Stomach (tissue), 9 donors: ENCODE data around the gene NTRK2. TPM values are rescaled to one million over a fixed set of nuclear protein-coding genes. Genes with fewer than 3 reads are reported as not detected.

Experiments
- DNase-seq, 2 donors: peaks; one replicate each; pipeline versions ENCODE4 v3.0.0 to v3.0.0-alpha.2; 2013 to 2019
- H3K27ac ChIP-seq, 5 donors: fragments of 200-600 bp in 4 of 5; sonication (generic) in 4 of 5; one replicate each; pipeline ENCODE4 v1.5.1; 2013 to 2019; ENCODE audit warnings: mild to moderate bottlenecking in 1 of 5, moderate library complexity in 1 of 5
- H3K27me3 ChIP-seq, 3 donors: fragments of 200-600 bp; sonication (generic); one replicate each; pipeline ENCODE4 v1.5.1; 2017 to 2019; ENCODE audit warnings: mixed run types in 1 of 3
- H3K36me3 ChIP-seq, 4 donors: fragments of 200-600 bp; sonication (generic); 1 replicate in 3 of 4; 2 replicates in 1 of 4; pipeline ENCODE4 v1.5.1; 2016 to 2019
- H3K4me1 ChIP-seq, 4 donors: fragments of 200-600 bp; sonication (generic); one replicate each; pipeline ENCODE4 v1.5.1; 2016 to 2019
- H3K4me3 ChIP-seq, 4 donors: fragments of 200-600 bp; sonication (generic) in 3 of 4; one replicate each; pipeline ENCODE4 v1.5.1; 2016 to 2019; ENCODE audit warnings: mild to moderate bottlenecking in 1 of 4
- H3K9me3 ChIP-seq, 4 donors: fragments of 200-600 bp; sonication (generic); one replicate each; pipeline ENCODE4 v1.5.1; 2016 to 2019
- EP300 ChIP-seq: sonication (generic); formaldehyde crosslinking; IDR thresholded peaks from one replicate; pipeline ENCODE4 v1.6.1; 2017; ENCODE audit warnings: antibody characterized with exemption
- POLR2A ChIP-seq, 4 donors: fragments of 450-650 bp; IDR thresholded peaks; one replicate each; pipeline ENCODE4 v1.6.1; 2016; ENCODE audit warnings: antibody characterized with exemption in 4 of 4, control low read depth in 2 of 4, mild to moderate bottlenecking in 1 of 4, moderate library complexity in 1 of 4
- POLR2AphosphoS5 ChIP-seq, 3 donors: sonication (generic); formaldehyde crosslinking; IDR thresholded peaks; one replicate each; pipeline ENCODE4 v1.6.1; 2016; ENCODE audit warnings: antibody characterized with exemption in 3 of 3
- WGBS, 5 donors: extraction: QIAGEN DNeasy Blood & Tissue Kit in 3 of 5; methylation state at CpG; one replicate each; pipeline versions ENCODE4 v1.1.5 to v1.1.7; 2013 to 2018; 5-methylcytosine and 5-hydroxymethylcytosine counted together
- intact Hi-C: fragments of 100-400 bp; cut with DNase I; formaldehyde crosslinking; loops from one replicate; pipeline ENCODE4 v1.15.1; 2023; ENCODE audit warnings: low total_unique reads
- polyA plus RNA-seq, 3 donors: library from polyadenylated mRNA; stranded (reverse); fragments of 200-250 nt; gene quantifications; one replicate each; pipeline ENCODE4 v1.2.3, GENCODE V29; 2013
- total RNA-seq, 5 donors: library from RNA; depleted of rRNA; stranded (reverse); fragments of >200 nt; gene quantifications; one replicate each; pipeline versions ENCODE4 v1.1.0 to v1.2.3, GENCODE V29; 2014 to 2016
- TF ChIP-seq, protein P1 (sequence below), 7 experiments: fragments of 450-650 bp in 4 of 7; fragments of 200-600 bp in 3 of 7; sonication (generic) in 3 of 7; IDR thresholded peaks; one replicate each; pipeline ENCODE4 v1.5.1; 2016 to 2019; ENCODE audit warnings: antibody characterized with exemption in 7 of 7, control low read depth in 2 of 7, mild to moderate bottlenecking in 1 of 7
- donor health status: healthy with polysubstance abuse.
- donor health status: Bipolar disorder and iron deficiency.
- donor health status: healthy.

The NTRK2 gene
- total and polyA plus RNA-seq, 8 donors, result 0.06 to 8.8 (median 2.6) TPM

DNA sequence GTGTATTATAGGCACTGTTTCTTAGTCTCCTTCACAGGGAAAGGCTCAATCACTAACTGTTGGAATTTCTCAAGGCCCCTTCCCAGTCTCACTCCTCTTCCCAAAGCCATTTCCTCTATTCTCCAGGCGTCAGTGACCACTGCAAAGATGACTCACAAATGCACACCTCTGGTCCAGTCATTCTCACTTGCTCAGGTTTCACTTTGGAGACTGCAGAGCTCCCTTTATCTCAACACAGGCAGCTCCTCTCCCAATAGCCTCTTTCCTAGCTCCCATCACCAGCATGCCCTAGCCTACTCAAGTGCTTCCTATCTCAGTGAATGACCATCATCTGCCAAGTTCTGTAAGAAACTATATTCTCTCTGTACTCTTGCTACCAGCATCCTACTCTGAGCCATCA lies 323.6 kb downstream of the NTRK2 start:
- no peaks in the 10 kb centered on the region for H3K4me1 ChIP-seq
- H3K4me3 ChIP-seq, result no peak overlapping the region
- no peaks in the 10 kb centered on the region for H3K36me3 ChIP-seq
- H3K27ac ChIP-seq, result no peak overlapping the region
- peaks cover 0 to 5% (median 0%) of the 10 kb centered on the region in 3 donors for H3K27me3 ChIP-seq
- WGBS, 5 donors, result 35 to 67% (median 52%) methylated on average over 1 of the region's 1 CpG
- intact Hi-C loops, result no loop called here
- no peaks in the 10 kb centered on the region for H3K9me3 ChIP-seq
- TF ChIP-seq POLR2AphosphoS5 (IDR thresholded peaks at IDR 0.05), result no peak
- no peak for TF ChIP-seq POLR2A (IDR thresholded peaks at IDR 0.05)
- TF ChIP-seq EP300, result no peak
- TF ChIP-seq, protein P1, sequence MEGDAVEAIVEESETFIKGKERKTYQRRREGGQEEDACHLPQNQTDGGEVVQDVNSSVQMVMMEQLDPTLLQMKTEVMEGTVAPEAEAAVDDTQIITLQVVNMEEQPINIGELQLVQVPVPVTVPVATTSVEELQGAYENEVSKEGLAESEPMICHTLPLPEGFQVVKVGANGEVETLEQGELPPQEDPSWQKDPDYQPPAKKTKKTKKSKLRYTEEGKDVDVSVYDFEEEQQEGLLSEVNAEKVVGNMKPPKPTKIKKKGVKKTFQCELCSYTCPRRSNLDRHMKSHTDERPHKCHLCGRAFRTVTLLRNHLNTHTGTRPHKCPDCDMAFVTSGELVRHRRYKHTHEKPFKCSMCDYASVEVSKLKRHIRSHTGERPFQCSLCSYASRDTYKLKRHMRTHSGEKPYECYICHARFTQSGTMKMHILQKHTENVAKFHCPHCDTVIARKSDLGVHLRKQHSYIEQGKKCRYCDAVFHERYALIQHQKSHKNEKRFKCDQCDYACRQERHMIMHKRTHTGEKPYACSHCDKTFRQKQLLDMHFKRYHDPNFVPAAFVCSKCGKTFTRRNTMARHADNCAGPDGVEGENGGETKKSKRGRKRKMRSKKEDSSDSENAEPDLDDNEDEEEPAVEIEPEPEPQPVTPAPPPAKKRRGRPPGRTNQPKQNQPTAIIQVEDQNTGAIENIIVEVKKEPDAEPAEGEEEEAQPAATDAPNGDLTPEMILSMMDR (IDR thresholded peaks at IDR 0.05), result no peak
- DNase-seq, result no peak

DNA sequence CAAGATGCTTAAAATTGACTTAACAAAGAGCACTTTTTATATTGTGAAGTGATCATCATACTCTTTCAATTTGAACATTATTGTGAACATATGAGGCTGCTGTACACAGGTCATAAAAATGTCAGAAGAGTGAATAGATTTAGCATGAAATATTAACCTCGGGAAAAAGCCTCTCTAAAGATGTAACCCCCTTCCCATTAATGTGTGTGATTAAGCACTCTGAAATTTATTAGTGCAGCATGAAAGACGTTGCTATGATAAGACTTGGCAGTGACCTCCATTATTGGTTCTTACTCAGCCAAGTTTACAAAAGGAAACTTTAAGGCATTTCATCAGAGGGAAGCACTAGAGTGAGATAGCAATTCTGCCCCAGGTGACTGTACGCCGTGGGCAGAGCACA lies 326.5 kb downstream of the NTRK2 start:
- no peak overlapping the region for H3K27ac ChIP-seq
- H3K4me3 ChIP-seq, result no peak overlapping the region
- TF ChIP-seq EP300 (no peak), POLR2AphosphoS5 (IDR thresholded peaks at IDR 0.05) (no peak), POLR2A (IDR thresholded peaks at IDR 0.05) (no peak)
- TF ChIP-seq, protein P1 (IDR thresholded peaks at IDR 0.05), result no peak
- peak in 1 of 2 donors; percentile 8 for DNase-seq
- peaks cover 0 to 14% (median 6%) of the 10 kb centered on the region in 4 donors for H3K9me3 ChIP-seq
- intact Hi-C loops, result no loop called here
- WGBS, 5 donors, result 12 to 45% (median 24%) methylated on average over 4 of the region's 4 CpGs
- peaks cover 0 to 5% (median 0%) of the 10 kb centered on the region in 3 donors for H3K27me3 ChIP-seq
- no peaks in the 10 kb centered on the region for H3K4me1 ChIP-seq
- H3K36me3 ChIP-seq, result no peaks in the 10 kb centered on the region

DNA sequence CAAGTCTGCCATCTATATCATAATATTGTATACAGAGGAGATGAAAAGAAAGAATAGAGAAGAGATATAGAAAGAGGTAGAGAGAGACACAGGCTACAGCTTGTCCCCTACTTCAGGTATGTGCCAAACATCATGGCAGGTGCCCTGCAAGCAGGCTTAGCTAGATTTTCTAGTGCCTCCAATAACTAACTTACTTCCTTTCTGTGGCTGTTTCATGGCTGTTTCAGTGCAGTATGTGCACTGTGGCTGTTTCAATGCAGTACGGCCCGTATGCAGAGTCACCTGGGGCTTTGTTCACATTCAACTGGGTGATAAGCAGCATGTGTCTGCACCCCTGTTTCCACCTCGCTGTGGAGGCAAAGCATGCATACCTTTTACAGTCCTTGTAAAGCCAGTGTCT lies 327.2 kb downstream of the NTRK2 start:
- H3K36me3 ChIP-seq, result no peaks in the 10 kb centered on the region
- no peak overlapping the region for H3K4me3 ChIP-seq
- H3K27me3 ChIP-seq, result peaks cover 0 to 2% (median 0%) of the 10 kb centered on the region in 3 donors
- peaks cover 0 to 17% (median 11%) of the 10 kb centered on the region in 4 donors for H3K9me3 ChIP-seq
- 40 to 63% (median 43%) methylated on average over 3 of the region's 3 CpGs for WGBS, 5 donors
- intact Hi-C loops, result no loop called here
- TF ChIP-seq, protein P1 (IDR thresholded peaks at IDR 0.05), result no peak
- TF ChIP-seq POLR2A (IDR thresholded peaks at IDR 0.05), result no peak
- TF ChIP-seq EP300, result no peak
- TF ChIP-seq POLR2AphosphoS5 (IDR thresholded peaks at IDR 0.05), result no peak
- no peaks in the 10 kb centered on the region for H3K4me1 ChIP-seq
- no peak for DNase-seq
- H3K27ac ChIP-seq, result no peak overlapping the region

DNA sequence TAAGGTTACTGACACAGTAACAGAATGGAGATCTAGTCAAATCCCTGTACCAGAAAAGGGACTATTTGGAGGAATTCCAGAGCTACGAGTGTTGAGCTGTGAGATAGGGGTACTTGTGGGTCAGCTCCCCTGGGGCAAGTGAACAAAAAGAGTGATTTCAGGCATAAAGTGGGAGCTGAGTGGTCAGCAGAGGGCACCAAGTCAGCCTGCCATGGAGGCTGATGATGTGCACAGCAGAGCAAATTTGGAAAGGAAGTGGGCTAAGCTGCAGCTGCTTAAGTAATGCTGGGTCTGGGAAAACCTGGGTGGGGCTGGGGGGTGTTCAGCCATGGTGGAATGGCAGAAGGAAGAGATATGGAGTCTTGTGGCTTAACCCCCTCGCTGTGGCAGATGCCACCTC lies 327.9 kb downstream of the NTRK2 start:
- no peaks in the 10 kb centered on the region for H3K4me1 ChIP-seq

More for the DNA sequence above, 327.9 kb downstream of the NTRK2 start:
- Histone ChIP-seq H3K4me3 (no peak overlapping the region), H3K9me3 (peaks cover 0 to 17% (median 11%) of the 10 kb centered on the region in 4 donors), H3K27me3 (no peaks in the 10 kb centered on the region), H3K27ac (no peak overlapping the region), H3K36me3 (no peaks in the 10 kb centered on the region)
- TF ChIP-seq, protein P1 (IDR thresholded peaks at IDR 0.05), result no peak
- TF ChIP-seq POLR2AphosphoS5 (IDR thresholded peaks at IDR 0.05) (no peak), POLR2A (IDR thresholded peaks at IDR 0.05) (no peak), EP300 (no peak)
- DNase-seq, result peak in 1 of 2 donors; percentile 13
- intact Hi-C loops, result no loop called here
- 71 to 83% (median 75%) methylated on average over 1 to 2 of the region's 2 CpGs for WGBS, 5 donors
